WTC11 (cell line): ENCODE measurements around the gene CNPY1. TPM values are rescaled to one million over a fixed set of nuclear protein-coding genes. Genes with fewer than 3 reads are reported as not detected.
A peak's percentile ranks its signal among the peaks of the same experiment; 100 is the strongest.

Experiments used
- ATAC-seq: fragments of 200-7000 bp; cut with Tn5 transposase; 2 replicates; pipeline ENCODE4 v1.10.0; 2021; ENCODE audit warnings: mild to moderate bottlenecking, moderate library complexity
- CTCF ChIA-PET: fragments of 300-600 bp; sonication (Branson Sonifier 250); formaldehyde crosslinking; loops from one replicate; lab custom pipeline; 2021; ENCODE audit warnings: antibody characterized with exemption; lab: Charles Lee
- POLR2A ChIA-PET: fragments of 350-600 bp; sonication (Branson Sonifier 250); formaldehyde crosslinking; loops from one replicate; lab custom pipeline; 2021; ENCODE audit warnings: antibody characterized with exemption; lab: Charles Lee
- DNase-seq: peaks from one replicate; pipeline ENCODE4 v3.0.0; 2021; ENCODE audit warnings: low spot score
- H3K27ac Mint-ChIP-seq: 2 replicates; pipeline ENCODE4 v1.8.0; 2021; ENCODE audit warnings: mixed read lengths
- H3K27me3 Mint-ChIP-seq: 2 replicates; pipeline ENCODE4 v1.8.0; 2021; ENCODE audit warnings: low read depth, mild to moderate bottlenecking, moderate library complexity, mixed read lengths
- H3K36me3 Mint-ChIP-seq: 2 replicates; pipeline ENCODE4 v1.8.0; 2021; ENCODE audit warnings: mixed read lengths
- H3K4me1 Mint-ChIP-seq: 2 replicates; pipeline ENCODE4 v1.8.0; 2022; ENCODE audit warnings: mixed read lengths
- H3K4me3 Mint-ChIP-seq: 2 replicates; pipeline ENCODE4 v1.8.0; 2021; ENCODE audit warnings: mild to moderate bottlenecking, moderate library complexity, mixed read lengths
- H3K9me3 Mint-ChIP-seq: 2 replicates; pipeline ENCODE4 v1.8.0; 2021; ENCODE audit warnings: mixed read lengths
- ATF1 ChIP-seq: sonication (generic); formaldehyde crosslinking; IDR thresholded peaks from 2 replicates; pipeline ENCODE4 v1.8.1; 2023; ENCODE audit warnings: mild to moderate bottlenecking, moderate library complexity, missing genetic modification reagents
- ESRRA ChIP-seq: sonication (generic); formaldehyde crosslinking; IDR thresholded peaks from 2 replicates; pipeline ENCODE4 v1.8.1; 2022; ENCODE audit warnings: mild to moderate bottlenecking, missing genetic modification reagents, borderline replicate concordance
- IRF2 ChIP-seq: sonication (generic); formaldehyde crosslinking; IDR thresholded peaks from 2 replicates; pipeline ENCODE4 v1.8.0; 2022; ENCODE audit warnings: low read depth, missing genetic modification reagents, borderline replicate concordance
- NFATC4 ChIP-seq: fragments of 250-450 bp; sonication (Bioruptor Pico); IDR thresholded peaks from 2 replicates; pipeline ENCODE4 v1.9.0; 2021; ENCODE audit warnings: mild to moderate bottlenecking
- SMAD3 ChIP-seq: sonication (generic); formaldehyde crosslinking; IDR thresholded peaks from 2 replicates; pipeline ENCODE4 v1.8.0; 2022; ENCODE audit warnings: missing genetic modification reagents, mild to moderate bottlenecking, borderline replicate concordance
- TEAD4 ChIP-seq: sonication (generic); formaldehyde crosslinking; IDR thresholded peaks from 2 replicates; pipeline ENCODE4 v1.8.0; 2022; ENCODE audit warnings: mild to moderate bottlenecking, missing genetic modification reagents
- ZBTB21 ChIP-seq: sonication (generic); formaldehyde crosslinking; IDR thresholded peaks from 2 replicates; pipeline ENCODE4 v1.8.1; 2023; ENCODE audit warnings: mild to moderate bottlenecking, missing genetic modification reagents, borderline replicate concordance
- ZNF263 ChIP-seq: sonication (generic); formaldehyde crosslinking; IDR thresholded peaks from 2 replicates; pipeline ENCODE4 v1.8.1; 2022; ENCODE audit warnings: low read depth, mild to moderate bottlenecking, moderate library complexity, missing genetic modification reagents
- ZNF416 ChIP-seq: fragments of 250-450 bp; sonication (Bioruptor Pico); IDR thresholded peaks from 2 replicates; pipeline ENCODE4 v1.9.0; 2021; ENCODE audit warnings: mild to moderate bottlenecking, inconsistent platforms
- total RNA-seq: library from RNA; stranded (reverse); gene quantifications from 3 replicates; pipeline ENCODE4 v1.2.3, GENCODE V29; 2021
- TF ChIP-seq, protein P1 (sequence below): fragments of 200-600 bp; IDR thresholded peaks from 2 replicates; pipeline ENCODE4 v1.8.0; 2022; ENCODE audit warnings: antibody characterized with exemption
- TF ChIP-seq, protein P2 (sequence below): sonication (generic); formaldehyde crosslinking; IDR thresholded peaks from 2 replicates; pipeline ENCODE4 v1.8.1; 2022; ENCODE audit warnings: mild to moderate bottlenecking, moderate library complexity, missing genetic modification reagents
- TF ChIP-seq, protein P3 (sequence below): sonication (generic); formaldehyde crosslinking; conservative IDR thresholded peaks from 2 replicates; pipeline ENCODE4 v1.8.1; 2022; ENCODE audit warnings: mild to moderate bottlenecking, missing genetic modification reagents
- TF ChIP-seq, protein P4 (sequence below): fragments of 250-450 bp; sonication (Bioruptor Pico); IDR thresholded peaks from 2 replicates; pipeline ENCODE4 v2.1.2; 2022; ENCODE audit warnings: mild to moderate bottlenecking, moderate library complexity
- TF ChIP-seq, protein P5 (sequence below): sonication (generic); formaldehyde crosslinking; IDR thresholded peaks from 2 replicates; pipeline ENCODE4 v1.8.0; 2022; ENCODE audit warnings: missing genetic modification reagents
- TF ChIP-seq, protein P6 (sequence below): sonication (generic); formaldehyde crosslinking; IDR thresholded peaks from 2 replicates; pipeline ENCODE4 v1.8.1; 2023; ENCODE audit warnings: mild to moderate bottlenecking, missing genetic modification reagents, borderline replicate concordance

CNPY1 gene
- total RNA-seq, 1 experiment from 2014 or later: 0.09 TPM

DNA sequence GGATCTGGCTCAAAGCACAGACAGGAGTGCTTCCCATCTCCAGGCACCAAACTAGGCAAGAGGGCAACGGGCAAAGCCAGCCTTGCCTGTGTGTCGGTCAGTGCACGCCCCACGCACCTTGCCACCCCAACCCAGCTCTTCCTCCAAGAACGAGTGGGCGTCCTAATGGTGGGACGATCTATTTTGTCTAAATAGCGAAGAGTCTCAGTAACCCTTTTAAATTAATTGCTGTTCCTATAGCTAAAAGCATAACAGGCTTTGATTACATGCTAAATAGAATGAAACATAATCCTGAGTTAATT lies 76.2 kb downstream of the CNPY1 start (continued):
- TF ChIP-seq, protein P1, sequence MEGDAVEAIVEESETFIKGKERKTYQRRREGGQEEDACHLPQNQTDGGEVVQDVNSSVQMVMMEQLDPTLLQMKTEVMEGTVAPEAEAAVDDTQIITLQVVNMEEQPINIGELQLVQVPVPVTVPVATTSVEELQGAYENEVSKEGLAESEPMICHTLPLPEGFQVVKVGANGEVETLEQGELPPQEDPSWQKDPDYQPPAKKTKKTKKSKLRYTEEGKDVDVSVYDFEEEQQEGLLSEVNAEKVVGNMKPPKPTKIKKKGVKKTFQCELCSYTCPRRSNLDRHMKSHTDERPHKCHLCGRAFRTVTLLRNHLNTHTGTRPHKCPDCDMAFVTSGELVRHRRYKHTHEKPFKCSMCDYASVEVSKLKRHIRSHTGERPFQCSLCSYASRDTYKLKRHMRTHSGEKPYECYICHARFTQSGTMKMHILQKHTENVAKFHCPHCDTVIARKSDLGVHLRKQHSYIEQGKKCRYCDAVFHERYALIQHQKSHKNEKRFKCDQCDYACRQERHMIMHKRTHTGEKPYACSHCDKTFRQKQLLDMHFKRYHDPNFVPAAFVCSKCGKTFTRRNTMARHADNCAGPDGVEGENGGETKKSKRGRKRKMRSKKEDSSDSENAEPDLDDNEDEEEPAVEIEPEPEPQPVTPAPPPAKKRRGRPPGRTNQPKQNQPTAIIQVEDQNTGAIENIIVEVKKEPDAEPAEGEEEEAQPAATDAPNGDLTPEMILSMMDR: no peak
- TF ChIP-seq IRF2 (CRISPR knock-in tag): no peak

DNA sequence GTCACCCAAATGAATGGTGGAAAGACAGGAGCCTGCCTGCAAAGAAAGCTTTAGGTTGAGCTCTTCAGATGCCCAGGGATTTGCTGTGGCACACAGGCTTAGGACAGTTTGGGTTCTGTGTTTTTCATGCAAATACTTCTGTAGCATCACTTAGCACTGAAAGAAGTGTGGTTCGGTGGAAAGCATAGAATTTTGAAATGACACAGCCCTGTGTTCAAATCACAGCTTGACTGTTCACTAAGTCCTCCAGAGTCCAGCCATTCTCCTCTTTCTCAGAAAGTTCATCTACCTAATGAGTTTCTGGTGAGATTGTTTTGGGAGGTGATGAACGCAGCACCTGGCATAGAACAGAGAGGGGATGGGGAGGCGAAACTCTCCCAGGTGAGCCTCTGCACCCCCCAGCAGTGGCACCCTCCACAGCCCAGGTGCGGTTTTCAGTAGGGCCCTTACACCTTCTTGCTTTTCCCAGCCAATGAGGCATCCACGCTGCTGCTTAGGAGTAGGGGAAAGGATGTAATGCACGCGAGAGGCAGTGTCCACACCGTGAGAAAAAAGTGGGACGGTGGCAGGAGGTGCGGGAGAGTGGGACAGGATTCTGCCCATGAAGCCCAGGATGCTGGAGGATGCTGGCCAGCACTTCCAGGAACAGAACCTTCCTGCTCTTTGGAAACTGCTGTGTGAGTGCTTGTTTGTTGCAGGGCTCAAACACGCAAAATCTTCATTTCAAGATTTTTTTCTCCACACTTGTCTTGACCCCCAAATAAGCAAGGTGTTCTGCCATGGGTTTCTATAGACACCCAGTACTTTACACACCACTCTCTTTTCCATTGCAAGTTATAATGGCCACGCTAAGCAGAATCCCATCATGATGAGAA lies 76.8 kb downstream of the CNPY1 start:
- peaks cover 100% of the 10 kb centered on the region for H3K27me3 Mint-ChIP-seq
- H3K4me3 Mint-ChIP-seq: peak overlapping the region; percentile 59; the same call in 1 of the 2 replicates

More for the DNA sequence above, 76.8 kb downstream of the CNPY1 start:
- H3K9me3 Mint-ChIP-seq: no peaks in the 10 kb centered on the region
- ChIA-PET CTCF (interaction anchor here (1.4 kb wide), 1 partner anchor 63 kb away, joined by 4 read pairs; no protein-coding TSS in a partner anchor), POLR2A (no interaction called here)
- no peak for DNase-seq
- TF ChIP-seq TEAD4 (CRISPR knock-in tag) (no peak), ESRRA (CRISPR knock-in tag) (no peak), NFATC4 (no peak), SMAD3 (CRISPR knock-in tag) (no peak), ZNF416 (no peak), ZNF263 (CRISPR knock-in tag) (no peak), ZBTB21 (CRISPR knock-in tag) (no peak), ATF1 (CRISPR knock-in tag) (no peak)
- TF ChIP-seq, protein P1: no peak
- TF ChIP-seq, protein P2, sequence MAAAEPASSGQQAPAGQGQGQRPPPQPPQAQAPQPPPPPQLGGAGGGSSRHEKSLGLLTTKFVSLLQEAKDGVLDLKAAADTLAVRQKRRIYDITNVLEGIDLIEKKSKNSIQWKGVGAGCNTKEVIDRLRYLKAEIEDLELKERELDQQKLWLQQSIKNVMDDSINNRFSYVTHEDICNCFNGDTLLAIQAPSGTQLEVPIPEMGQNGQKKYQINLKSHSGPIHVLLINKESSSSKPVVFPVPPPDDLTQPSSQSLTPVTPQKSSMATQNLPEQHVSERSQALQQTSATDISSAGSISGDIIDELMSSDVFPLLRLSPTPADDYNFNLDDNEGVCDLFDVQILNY (CRISPR knock-in tag): no peak
- TF ChIP-seq, protein P3, sequence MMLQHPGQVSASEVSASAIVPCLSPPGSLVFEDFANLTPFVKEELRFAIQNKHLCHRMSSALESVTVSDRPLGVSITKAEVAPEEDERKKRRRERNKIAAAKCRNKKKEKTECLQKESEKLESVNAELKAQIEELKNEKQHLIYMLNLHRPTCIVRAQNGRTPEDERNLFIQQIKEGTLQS (CRISPR knock-in tag): no peak
- TF ChIP-seq, protein P4, sequence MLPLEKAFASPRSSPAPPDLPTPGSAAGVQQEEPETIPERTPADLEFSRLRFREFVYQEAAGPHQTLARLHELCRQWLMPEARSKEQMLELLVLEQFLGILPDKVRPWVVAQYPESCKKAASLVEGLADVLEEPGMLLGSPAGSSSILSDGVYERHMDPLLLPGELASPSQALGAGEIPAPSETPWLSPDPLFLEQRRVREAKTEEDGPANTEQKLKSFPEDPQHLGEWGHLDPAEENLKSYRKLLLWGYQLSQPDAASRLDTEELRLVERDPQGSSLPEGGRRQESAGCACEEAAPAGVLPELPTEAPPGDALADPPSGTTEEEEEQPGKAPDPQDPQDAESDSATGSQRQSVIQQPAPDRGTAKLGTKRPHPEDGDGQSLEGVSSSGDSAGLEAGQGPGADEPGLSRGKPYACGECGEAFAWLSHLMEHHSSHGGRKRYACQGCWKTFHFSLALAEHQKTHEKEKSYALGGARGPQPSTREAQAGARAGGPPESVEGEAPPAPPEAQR (CRISPR knock-in tag): no peak
- TF ChIP-seq, protein P5, sequence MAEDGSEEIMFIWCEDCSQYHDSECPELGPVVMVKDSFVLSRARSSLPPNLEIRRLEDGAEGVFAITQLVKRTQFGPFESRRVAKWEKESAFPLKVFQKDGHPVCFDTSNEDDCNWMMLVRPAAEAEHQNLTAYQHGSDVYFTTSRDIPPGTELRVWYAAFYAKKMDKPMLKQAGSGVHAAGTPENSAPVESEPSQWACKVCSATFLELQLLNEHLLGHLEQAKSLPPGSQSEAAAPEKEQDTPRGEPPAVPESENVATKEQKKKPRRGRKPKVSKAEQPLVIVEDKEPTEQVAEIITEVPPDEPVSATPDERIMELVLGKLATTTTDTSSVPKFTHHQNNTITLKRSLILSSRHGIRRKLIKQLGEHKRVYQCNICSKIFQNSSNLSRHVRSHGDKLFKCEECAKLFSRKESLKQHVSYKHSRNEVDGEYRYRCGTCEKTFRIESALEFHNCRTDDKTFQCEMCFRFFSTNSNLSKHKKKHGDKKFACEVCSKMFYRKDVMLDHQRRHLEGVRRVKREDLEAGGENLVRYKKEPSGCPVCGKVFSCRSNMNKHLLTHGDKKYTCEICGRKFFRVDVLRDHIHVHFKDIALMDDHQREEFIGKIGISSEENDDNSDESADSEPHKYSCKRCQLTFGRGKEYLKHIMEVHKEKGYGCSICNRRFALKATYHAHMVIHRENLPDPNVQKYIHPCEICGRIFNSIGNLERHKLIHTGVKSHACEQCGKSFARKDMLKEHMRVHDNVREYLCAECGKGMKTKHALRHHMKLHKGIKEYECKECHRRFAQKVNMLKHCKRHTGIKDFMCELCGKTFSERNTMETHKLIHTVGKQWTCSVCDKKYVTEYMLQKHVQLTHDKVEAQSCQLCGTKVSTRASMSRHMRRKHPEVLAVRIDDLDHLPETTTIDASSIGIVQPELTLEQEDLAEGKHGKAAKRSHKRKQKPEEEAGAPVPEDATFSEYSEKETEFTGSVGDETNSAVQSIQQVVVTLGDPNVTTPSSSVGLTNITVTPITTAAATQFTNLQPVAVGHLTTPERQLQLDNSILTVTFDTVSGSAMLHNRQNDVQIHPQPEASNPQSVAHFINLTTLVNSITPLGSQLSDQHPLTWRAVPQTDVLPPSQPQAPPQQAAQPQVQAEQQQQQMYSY (CRISPR knock-in tag): no peak
- TF ChIP-seq, protein P6, sequence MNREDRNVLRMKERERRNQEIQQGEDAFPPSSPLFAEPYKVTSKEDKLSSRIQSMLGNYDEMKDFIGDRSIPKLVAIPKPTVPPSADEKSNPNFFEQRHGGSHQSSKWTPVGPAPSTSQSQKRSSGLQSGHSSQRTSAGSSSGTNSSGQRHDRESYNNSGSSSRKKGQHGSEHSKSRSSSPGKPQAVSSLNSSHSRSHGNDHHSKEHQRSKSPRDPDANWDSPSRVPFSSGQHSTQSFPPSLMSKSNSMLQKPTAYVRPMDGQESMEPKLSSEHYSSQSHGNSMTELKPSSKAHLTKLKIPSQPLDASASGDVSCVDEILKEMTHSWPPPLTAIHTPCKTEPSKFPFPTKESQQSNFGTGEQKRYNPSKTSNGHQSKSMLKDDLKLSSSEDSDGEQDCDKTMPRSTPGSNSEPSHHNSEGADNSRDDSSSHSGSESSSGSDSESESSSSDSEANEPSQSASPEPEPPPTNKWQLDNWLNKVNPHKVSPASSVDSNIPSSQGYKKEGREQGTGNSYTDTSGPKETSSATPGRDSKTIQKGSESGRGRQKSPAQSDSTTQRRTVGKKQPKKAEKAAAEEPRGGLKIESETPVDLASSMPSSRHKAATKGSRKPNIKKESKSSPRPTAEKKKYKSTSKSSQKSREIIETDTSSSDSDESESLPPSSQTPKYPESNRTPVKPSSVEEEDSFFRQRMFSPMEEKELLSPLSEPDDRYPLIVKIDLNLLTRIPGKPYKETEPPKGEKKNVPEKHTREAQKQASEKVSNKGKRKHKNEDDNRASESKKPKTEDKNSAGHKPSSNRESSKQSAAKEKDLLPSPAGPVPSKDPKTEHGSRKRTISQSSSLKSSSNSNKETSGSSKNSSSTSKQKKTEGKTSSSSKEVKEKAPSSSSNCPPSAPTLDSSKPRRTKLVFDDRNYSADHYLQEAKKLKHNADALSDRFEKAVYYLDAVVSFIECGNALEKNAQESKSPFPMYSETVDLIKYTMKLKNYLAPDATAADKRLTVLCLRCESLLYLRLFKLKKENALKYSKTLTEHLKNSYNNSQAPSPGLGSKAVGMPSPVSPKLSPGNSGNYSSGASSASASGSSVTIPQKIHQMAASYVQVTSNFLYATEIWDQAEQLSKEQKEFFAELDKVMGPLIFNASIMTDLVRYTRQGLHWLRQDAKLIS (CRISPR knock-in tag): no peak
- ATAC-seq: no peak
- H3K36me3 Mint-ChIP-seq: no peaks in the 10 kb centered on the region
- H3K4me1 Mint-ChIP-seq: peaks cover 48% of the 10 kb centered on the region
- H3K27ac Mint-ChIP-seq: no peak overlapping the region
